ENCODE data around the gene SUSD6. TPM values are rescaled to one million over a fixed set of nuclear protein-coding genes. Genes with fewer than 3 reads are reported as not detected.

SUSD6 gene
- total RNA-seq, 2 donors from 2014 or later = 27.3 to 70.3 TPM

DNA sequence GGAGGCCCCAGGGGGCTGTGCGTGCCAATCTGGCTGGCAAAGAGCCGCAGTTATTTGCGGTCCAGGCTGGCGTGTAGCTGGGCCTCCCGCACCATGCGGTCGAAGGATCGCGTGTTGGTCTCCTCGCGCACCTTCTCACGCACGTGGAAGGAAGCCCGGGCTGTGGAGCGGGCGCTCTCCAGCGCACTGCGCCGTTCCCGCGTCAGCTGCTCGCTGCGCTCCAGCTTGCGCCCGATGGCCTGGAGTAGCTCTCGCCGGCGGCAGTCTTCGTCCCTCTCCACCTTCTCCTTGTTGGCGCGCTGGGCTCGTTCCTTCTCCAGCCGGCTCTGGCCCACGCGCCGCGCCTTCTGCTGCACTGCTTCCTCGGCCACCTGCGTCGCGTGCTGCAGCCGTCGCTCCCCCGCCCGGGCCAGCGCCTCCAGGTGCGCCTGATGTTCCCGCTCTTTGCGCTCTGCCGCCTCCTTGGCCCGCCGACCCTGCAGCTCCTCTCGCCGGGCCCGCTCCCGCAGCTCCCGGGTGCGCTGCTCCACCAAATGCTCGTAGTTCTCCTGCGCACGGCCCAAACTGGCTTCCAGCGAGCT, 39.9 kb upstream of the SUSD6 start:
- Histone ChIP-seq H3K36me3 (no peaks in the 10 kb centered on the region), H3K27ac (no peak overlapping the region), H3K27me3 (peaks cover 58% of the 10 kb centered on the region), H3K4me3 (peak overlapping the region; percentile 6), H3K9ac (ENCODE audit: low read depth in 2 of 2, low read length in 2 of 2) (no peak overlapping the region), H3K4me1 (peaks cover 7% of the 10 kb centered on the region), H3K9me3 (no peaks in the 10 kb centered on the region)
- TF ChIP-seq, protein P1, sequence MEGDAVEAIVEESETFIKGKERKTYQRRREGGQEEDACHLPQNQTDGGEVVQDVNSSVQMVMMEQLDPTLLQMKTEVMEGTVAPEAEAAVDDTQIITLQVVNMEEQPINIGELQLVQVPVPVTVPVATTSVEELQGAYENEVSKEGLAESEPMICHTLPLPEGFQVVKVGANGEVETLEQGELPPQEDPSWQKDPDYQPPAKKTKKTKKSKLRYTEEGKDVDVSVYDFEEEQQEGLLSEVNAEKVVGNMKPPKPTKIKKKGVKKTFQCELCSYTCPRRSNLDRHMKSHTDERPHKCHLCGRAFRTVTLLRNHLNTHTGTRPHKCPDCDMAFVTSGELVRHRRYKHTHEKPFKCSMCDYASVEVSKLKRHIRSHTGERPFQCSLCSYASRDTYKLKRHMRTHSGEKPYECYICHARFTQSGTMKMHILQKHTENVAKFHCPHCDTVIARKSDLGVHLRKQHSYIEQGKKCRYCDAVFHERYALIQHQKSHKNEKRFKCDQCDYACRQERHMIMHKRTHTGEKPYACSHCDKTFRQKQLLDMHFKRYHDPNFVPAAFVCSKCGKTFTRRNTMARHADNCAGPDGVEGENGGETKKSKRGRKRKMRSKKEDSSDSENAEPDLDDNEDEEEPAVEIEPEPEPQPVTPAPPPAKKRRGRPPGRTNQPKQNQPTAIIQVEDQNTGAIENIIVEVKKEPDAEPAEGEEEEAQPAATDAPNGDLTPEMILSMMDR (IDR thresholded peaks at IDR 0.05) = no peak
- no peak for DNase-seq
- intact Hi-C loops (cut with DNase I) = no loop called here

DNA sequence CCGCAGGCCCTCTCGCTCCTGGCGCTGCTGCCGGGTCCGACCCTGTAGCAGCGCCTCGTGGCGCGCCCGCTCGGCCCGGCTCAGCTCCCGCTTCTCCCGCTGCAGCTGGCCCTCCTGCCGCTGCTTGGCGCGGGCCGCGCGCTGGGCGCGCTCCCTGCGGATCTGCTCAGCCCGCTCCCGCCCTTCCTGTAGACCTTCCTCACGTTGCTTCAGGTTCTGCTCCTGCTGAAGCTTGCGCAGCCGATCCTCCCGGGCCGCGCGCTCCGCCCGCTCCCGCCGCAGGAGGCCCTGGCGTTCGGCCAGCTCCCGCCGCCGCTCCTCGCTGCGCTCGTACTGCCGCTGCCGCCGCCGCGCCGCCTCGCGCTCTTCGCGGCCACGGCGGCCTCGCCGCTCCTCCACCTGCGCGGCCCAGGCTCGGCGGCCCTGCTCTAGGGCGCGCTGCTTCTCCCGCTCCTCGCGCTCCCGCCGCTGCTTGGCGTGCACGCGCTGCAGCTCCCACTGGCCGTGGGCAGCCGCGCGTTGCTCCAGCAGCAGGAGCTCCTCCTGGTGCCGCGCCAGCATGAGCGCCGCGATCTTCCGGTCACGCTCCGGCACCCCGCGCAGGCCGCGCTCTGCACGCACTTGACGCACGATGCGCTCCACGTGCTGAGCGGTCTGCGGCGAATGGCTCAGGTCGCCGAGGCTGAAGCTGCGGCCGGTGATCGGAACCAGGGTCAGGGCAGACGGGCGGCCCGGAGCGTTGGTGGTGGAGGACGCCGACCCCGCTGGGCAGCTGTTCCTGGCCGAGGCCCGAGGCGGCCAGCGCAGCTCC, 39.2 kb upstream of the SUSD6 start:
- peaks cover 7% of the 10 kb centered on the region for H3K4me1 ChIP-seq
- H3K4me3 ChIP-seq = peak overlapping the region; percentile 6
- DNase-seq = no peak
- no peak overlapping the region for H3K27ac ChIP-seq
- no peaks in the 10 kb centered on the region for H3K36me3 ChIP-seq
- intact Hi-C loops (cut with DNase I) = no loop called here
- H3K27me3 ChIP-seq = peaks cover 61% of the 10 kb centered on the region
- TF ChIP-seq, protein P1 (IDR thresholded peaks at IDR 0.05) = no peak
- no peak overlapping the region for H3K9ac ChIP-seq (ENCODE audit: low read depth in 2 of 2, low read length in 2 of 2)
- H3K9me3 ChIP-seq = no peaks in the 10 kb centered on the region

DNA sequence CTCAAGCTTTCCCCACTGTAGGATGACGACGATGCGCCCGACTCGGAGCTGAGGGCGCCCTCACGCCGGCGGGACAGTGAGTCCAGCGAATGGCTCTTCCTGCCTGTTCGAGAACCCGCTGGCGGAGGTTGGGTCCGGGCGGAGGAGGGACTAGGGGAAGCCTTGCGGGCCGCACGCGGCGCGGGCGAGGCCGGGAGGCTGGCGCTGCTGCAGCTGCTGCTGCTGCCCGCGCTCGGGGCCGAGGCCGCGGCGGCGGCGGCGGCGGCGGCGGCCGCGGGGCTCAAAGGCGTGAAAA, 38.6 kb upstream of the SUSD6 start:
- intact Hi-C loops (cut with DNase I) = no loop called here
- no peak for DNase-seq
- Histone ChIP-seq H3K36me3 (no peaks in the 10 kb centered on the region), H3K9me3 (no peaks in the 10 kb centered on the region), H3K27me3 (peaks cover 57% of the 10 kb centered on the region), H3K9ac (ENCODE audit: low read depth in 2 of 2, low read length in 2 of 2) (no peak overlapping the region), H3K27ac (no peak overlapping the region), H3K4me3 (no peak overlapping the region), H3K4me1 (peaks cover 7% of the 10 kb centered on the region)
- TF ChIP-seq, protein P1 (IDR thresholded peaks at IDR 0.05) = no peak

DNA sequence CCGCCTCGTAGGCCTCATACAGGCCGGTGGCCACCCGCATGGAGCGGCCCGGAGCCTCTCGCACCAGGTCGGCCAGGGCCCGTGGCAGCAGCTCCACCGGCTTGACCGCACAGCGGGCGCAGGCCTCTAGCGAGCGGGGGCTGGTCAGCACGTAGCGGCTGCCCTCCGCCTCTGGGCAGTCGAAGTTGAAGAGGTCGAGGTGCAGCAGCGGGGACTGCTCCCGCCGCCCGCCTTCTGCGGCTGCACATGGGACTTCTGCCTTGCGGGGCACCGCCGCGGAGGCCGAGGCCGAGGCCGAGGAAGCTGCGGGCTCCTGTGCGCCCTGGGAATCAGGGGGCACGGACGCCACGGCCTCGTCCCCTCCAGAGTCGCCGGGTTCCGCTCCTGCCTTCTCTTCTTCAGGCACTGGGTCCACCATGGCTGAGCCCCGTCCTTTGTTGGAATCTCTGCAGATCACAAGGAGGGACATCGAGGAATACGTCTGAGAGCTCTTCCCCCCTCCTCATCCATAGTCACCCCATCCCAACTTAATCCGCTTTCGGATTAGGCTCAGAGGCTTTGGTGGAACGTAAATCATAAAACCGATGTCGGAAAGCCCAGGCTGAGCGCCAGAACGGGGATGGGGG, 38.1 kb upstream of the SUSD6 start:
- Histone ChIP-seq H3K27ac (no peak overlapping the region), H3K27me3 (peaks cover 57% of the 10 kb centered on the region), H3K4me3 (no peak overlapping the region), H3K9me3 (no peaks in the 10 kb centered on the region), H3K4me1 (peaks cover 7% of the 10 kb centered on the region), H3K36me3 (no peaks in the 10 kb centered on the region), H3K9ac (ENCODE audit: low read depth in 2 of 2, low read length in 2 of 2) (no peak overlapping the region)
- TF ChIP-seq, protein P1 (IDR thresholded peaks at IDR 0.05) = no peak
- no peak for DNase-seq
- intact Hi-C loops (cut with DNase I) = no loop called here

DNA sequence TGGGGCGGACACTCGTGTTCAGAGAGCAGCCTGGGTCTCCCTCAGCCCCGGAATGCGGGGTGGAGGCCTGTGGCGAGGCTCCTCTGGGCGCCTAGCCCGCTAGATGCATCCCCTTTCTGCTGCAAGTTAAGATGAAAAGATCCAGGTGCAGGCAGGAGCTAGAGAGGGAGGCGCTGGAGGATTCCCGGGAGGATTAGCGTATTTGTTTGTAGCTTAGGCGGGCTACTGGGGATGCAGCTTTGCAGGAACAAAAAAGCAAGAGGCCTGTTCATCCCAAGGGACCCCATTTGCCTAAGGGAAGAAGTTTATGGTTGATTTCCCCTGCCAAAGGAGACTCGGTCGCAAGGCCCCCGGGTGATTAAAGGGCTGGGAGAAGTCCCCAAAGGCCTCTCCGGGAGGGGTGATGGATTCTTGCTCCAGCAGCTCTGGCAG, 37.5 kb upstream of the SUSD6 start:
- H3K27ac ChIP-seq = no peak overlapping the region
- intact Hi-C loops (cut with DNase I) = no loop called here
- TF ChIP-seq, protein P1 (IDR thresholded peaks at IDR 0.05) = no peak
- H3K9me3 ChIP-seq = no peaks in the 10 kb centered on the region
- no peaks in the 10 kb centered on the region for H3K36me3 ChIP-seq
- peaks cover 57% of the 10 kb centered on the region for H3K27me3 ChIP-seq
- H3K4me3 ChIP-seq = peak overlapping the region; percentile 1
- DNase-seq = no peak
- H3K9ac ChIP-seq (ENCODE audit: low read depth in 2 of 2, low read length in 2 of 2) = no peak overlapping the region
- peaks cover 7% of the 10 kb centered on the region for H3K4me1 ChIP-seq
